Upper lobe of right lung (tissue), 1 donor: ENCODE data around the gene CEP112. TPM values are rescaled to one million over a fixed set of nuclear protein-coding genes. Genes with fewer than 3 reads are reported as not detected.

Source experiments
- ATAC-seq: fragments of 200-7000 bp; cut with Tn5 transposase; one replicate; pipeline ENCODE4 v1.9.1; 2020; ENCODE audit warnings: mild to moderate bottlenecking, moderate library complexity
- DNase-seq: peaks from one replicate; pipeline ENCODE4 v3.0.0-alpha.2; 2020
- H3K27ac ChIP-seq: fragments of 200-600 bp; one replicate; pipeline ENCODE4 v1.8.0; 2022
- H3K27me3 ChIP-seq: fragments of 200-600 bp; one replicate; pipeline ENCODE4 v1.8.0; 2022; ENCODE audit warnings: mild to moderate bottlenecking
- H3K36me3 ChIP-seq: fragments of 200-600 bp; one replicate; pipeline ENCODE4 v1.8.0; 2022
- H3K4me1 ChIP-seq: fragments of 200-600 bp; one replicate; pipeline ENCODE4 v1.8.0; 2022
- H3K4me3 ChIP-seq: fragments of 200-600 bp; one replicate; pipeline ENCODE4 v1.8.0; 2022; ENCODE audit warnings: mild to moderate bottlenecking
- H3K9me3 ChIP-seq: fragments of 200-600 bp; one replicate; pipeline ENCODE4 v1.8.0; 2022
- intact Hi-C: fragments of 100-400 bp; cut with DNase I; formaldehyde crosslinking; loops from one replicate; pipeline ENCODE4 v1.11.0; 2022
- total RNA-seq: library from RNA; stranded (reverse); fragmentation: NEBNext Ultra II Directional; extraction: Animal tissue kit (Norgen Biotek cat#: 25700); gene quantifications from one replicate; pipeline ENCODE4 v1.2.1, GENCODE V29; 2021
- TF ChIP-seq, protein P1 (sequence below): fragments of 200-600 bp; IDR thresholded peaks from one replicate; pipeline ENCODE4 v1.8.0; 2022; ENCODE audit warnings: antibody characterized with exemption
- donor health status: DM: no; HTN: yes; CAD: no; lungs with severe emphysema.

Gene CEP112
- total RNA-seq, 1 donor from 2014 or later: 32.9 TPM

DNA sequence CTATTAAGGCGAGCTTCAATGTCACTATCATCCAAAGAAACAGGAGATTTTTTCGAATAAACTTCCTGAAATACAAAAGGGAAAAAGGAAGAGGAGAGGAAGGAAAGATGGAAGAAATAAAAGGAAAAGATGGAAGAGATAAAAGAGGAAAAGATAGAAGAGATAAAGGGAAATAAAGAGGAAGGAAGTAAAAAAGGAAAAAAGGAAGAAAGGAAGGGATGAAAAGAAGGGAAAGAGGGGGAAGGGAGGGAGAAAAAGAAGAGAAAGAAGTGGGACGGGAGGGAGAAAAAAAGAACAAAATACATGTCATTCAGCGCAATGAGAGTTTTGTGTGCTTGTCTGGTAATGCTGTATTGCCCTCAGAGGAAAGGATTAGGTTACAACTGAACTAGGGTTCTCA lies 62.2 kb downstream of the CEP112 start:
- Histone ChIP-seq H3K27me3 (no peaks in the 10 kb centered on the region), H3K4me3 (no peak overlapping the region), H3K36me3 (no peaks in the 10 kb centered on the region), H3K9me3 (no peaks in the 10 kb centered on the region), H3K27ac (no peak overlapping the region), H3K4me1 (no peaks in the 10 kb centered on the region)
- DNase-seq (no peak), ATAC-seq (no peak)
- intact Hi-C loops: no loop called here
- TF ChIP-seq, protein P1, sequence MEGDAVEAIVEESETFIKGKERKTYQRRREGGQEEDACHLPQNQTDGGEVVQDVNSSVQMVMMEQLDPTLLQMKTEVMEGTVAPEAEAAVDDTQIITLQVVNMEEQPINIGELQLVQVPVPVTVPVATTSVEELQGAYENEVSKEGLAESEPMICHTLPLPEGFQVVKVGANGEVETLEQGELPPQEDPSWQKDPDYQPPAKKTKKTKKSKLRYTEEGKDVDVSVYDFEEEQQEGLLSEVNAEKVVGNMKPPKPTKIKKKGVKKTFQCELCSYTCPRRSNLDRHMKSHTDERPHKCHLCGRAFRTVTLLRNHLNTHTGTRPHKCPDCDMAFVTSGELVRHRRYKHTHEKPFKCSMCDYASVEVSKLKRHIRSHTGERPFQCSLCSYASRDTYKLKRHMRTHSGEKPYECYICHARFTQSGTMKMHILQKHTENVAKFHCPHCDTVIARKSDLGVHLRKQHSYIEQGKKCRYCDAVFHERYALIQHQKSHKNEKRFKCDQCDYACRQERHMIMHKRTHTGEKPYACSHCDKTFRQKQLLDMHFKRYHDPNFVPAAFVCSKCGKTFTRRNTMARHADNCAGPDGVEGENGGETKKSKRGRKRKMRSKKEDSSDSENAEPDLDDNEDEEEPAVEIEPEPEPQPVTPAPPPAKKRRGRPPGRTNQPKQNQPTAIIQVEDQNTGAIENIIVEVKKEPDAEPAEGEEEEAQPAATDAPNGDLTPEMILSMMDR: no peak

DNA sequence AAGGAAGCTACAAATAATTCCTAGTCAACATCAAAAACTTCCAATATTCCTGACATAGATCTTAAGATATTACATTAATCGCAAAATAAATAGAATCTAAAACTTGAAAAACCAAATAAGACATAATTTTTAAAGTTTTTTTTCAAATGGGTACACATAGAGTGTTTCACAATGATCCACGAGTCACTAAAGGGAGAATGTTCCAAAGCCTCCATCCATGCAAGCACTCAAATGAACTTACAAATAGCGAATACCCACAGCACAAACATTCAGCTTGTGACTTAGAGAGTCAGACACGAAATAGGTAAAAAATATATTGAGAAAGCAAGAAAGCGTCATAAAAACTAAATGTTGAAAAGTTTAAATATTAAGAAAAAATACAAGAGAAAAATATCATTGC lies 65.7 kb downstream of the CEP112 start:
- H3K36me3 ChIP-seq: no peaks in the 10 kb centered on the region
- no peak overlapping the region for H3K4me3 ChIP-seq
- intact Hi-C loops: no loop called here
- ATAC-seq (no peak), DNase-seq (no peak)
- no peaks in the 10 kb centered on the region for H3K9me3 ChIP-seq
- H3K27ac ChIP-seq: no peak overlapping the region
- no peaks in the 10 kb centered on the region for H3K27me3 ChIP-seq
- TF ChIP-seq, protein P1: no peak
- no peaks in the 10 kb centered on the region for H3K4me1 ChIP-seq

DNA sequence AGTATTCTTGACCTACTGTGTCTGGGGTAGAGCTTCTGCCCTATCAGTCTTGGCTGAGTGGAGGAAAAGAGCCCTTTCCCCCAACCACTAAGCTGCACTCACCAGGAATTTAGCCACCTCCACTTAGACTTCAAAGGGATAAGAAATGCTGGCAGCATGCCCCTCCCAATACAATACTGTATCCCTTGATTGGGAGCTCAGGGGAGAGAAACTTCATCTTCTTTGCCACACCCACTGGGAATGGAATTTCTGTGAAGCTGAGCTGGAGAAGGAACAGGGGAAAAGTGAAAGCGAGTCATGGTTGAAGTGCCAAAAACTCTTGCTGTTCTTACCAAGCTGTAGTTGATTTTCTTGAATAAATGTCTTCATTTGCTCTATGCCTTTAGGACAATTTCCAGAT lies 68.8 kb downstream of the CEP112 start:
- no peaks in the 10 kb centered on the region for H3K9me3 ChIP-seq
- intact Hi-C loops: no loop called here
- no peaks in the 10 kb centered on the region for H3K36me3 ChIP-seq
- H3K27ac ChIP-seq: no peak overlapping the region
- DNase-seq: no peak
- H3K4me1 ChIP-seq: no peaks in the 10 kb centered on the region
- H3K4me3 ChIP-seq: no peak overlapping the region
- TF ChIP-seq, protein P1: no peak
- no peak for ATAC-seq
- no peaks in the 10 kb centered on the region for H3K27me3 ChIP-seq

DNA sequence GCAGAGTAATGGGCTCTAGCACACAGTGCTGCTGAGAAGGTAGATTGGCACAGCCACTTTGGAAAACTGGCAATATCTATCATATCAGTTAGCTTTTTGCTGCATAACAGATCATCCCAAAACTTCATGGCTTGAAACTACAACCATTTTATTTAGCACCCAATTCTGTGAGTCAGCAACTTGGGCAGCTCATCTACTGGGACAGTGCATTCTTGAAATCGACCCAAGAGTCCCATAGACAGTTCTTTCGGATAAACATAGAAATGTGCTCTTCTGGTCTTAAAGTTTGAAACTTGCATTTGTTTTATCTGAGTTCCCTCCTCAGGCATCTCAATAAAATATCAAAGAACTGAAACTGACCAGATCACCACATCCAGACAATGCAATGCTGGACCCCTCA lies 76.7 kb downstream of the CEP112 start:
- TF ChIP-seq, protein P1: no peak
- ATAC-seq: no peak
- no peaks in the 10 kb centered on the region for H3K36me3 ChIP-seq
- H3K4me1 ChIP-seq: no peaks in the 10 kb centered on the region
- no peak overlapping the region for H3K27ac ChIP-seq
- DNase-seq: no peak
- no peaks in the 10 kb centered on the region for H3K9me3 ChIP-seq
- intact Hi-C loops: no loop called here
- no peaks in the 10 kb centered on the region for H3K27me3 ChIP-seq
- no peak overlapping the region for H3K4me3 ChIP-seq

DNA sequence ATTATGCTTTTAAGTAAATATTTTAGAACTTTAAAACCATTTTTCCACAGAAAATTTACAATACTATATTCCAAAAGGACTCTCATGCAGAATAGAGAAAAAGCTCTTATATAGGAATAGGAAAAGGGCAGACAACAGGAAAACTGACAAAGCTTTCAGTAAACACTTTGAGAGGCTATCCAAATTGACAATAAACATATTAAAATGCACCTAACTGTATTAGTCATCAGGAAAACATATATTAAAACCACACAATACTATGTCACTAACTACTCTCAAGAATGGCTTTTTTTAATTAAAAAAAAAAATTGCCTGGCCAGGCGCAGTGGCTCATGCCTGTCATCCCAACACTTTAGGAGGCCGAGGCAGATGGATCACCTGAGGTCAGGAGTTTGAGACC lies 77.3 kb downstream of the CEP112 start:
- intact Hi-C loops: no loop called here
- no peak for ATAC-seq
- TF ChIP-seq, protein P1: no peak

GRCh38 chr17:66107731-66108130 lies 84.2 kb downstream of the CEP112 start:
- Histone ChIP-seq H3K27me3 (no peaks in the 10 kb centered on the region), H3K36me3 (no peaks in the 10 kb centered on the region), H3K4me1 (no peaks in the 10 kb centered on the region), H3K27ac (no peak overlapping the region), H3K4me3 (no peak overlapping the region), H3K9me3 (no peaks in the 10 kb centered on the region)
- TF ChIP-seq, protein P1: no peak
- intact Hi-C loops: no loop called here
- DNase-seq (no peak), ATAC-seq (no peak)

More for the DNA sequence above, 77.3 kb downstream of the CEP112 start:
- no peaks in the 10 kb centered on the region for H3K36me3 ChIP-seq
- H3K27me3 ChIP-seq: no peaks in the 10 kb centered on the region
- DNase-seq: no peak
- no peaks in the 10 kb centered on the region for H3K9me3 ChIP-seq
- H3K4me1 ChIP-seq: no peaks in the 10 kb centered on the region
- H3K27ac ChIP-seq: no peak overlapping the region
- no peak overlapping the region for H3K4me3 ChIP-seq
